GM19351 (cell line): ENCODE data around the gene UGT1A3.
"Not testable (repeated sequence)": the region's sequence is repeated elsewhere in the genome, so short reads cannot be mapped to it uniquely, and the experiment has no call there.

ENCODE experiments used
- ATAC-seq: cut with Tn5 transposase; IDR thresholded peaks from one replicate; pipeline ENCODE4 v1.9.1; 2021; ENCODE audit warnings: mild to moderate bottlenecking, moderate library complexity; ENCODE audit not compliant: unreplicated experiment

UGT1A3 gene

GRCh38 chr2:233728723-233729301, at the start of gene UGT1A3:
UGT1A3 (plus strand) TSS chr2:233729042; CDS start chr2:233729127, 85 bp downstream.
- no peak for ATAC-seq

- ATAC-seq = no peak
These were observed 49.6 kb upstream of the UGT1A3 start for GRCh38 chr2:233679196-233679595.

GRCh38 chr2:233680361-233681045, 48.3 kb upstream of the UGT1A3 start:
- no peak for ATAC-seq

- no peak for ATAC-seq
These were observed 47.2 kb upstream of the UGT1A3 start, which contains the start of gene UGT1A7 for GRCh38 chr2:233681521-233682099. UGT1A7 (plus strand) TSS chr2:233681901; CDS start chr2:233681938, 37 bp downstream.

GRCh38 chr2:233684640-233685039, 44.2 kb upstream of the UGT1A3 start:
- no peak for ATAC-seq

GRCh38 chr2:233686928-233687327, 41.9 kb upstream of the UGT1A3 start:
- ATAC-seq = no peak

GRCh38 chr2:233688341-233688740, 40.5 kb upstream of the UGT1A3 start:
- no peak for ATAC-seq

GRCh38 chr2:233689031-233689430, 39.8 kb upstream of the UGT1A3 start:
- no peak for ATAC-seq

GRCh38 chr2:233689501-233689900, 39.3 kb upstream of the UGT1A3 start:
- no peak for ATAC-seq

GRCh38 chr2:233690444-233690843, 38.4 kb upstream of the UGT1A3 start:
- ATAC-seq = no peak

GRCh38 chr2:233691443-233692433, 37.1 kb upstream of the UGT1A3 start:
- ATAC-seq = no peak

- no peak for ATAC-seq
These were observed 36.2 kb upstream of the UGT1A3 start, which contains the start of gene UGT1A6 for GRCh38 chr2:233692648-233693047. UGT1A6 (plus strand) TSS chr2:233692890; CDS start chr2:233693005, 115 bp downstream.

GRCh38 chr2:233693963-233694362, 34.9 kb upstream of the UGT1A3 start:
- ATAC-seq = no peak

- ATAC-seq = no peak
These were observed 30.1 kb upstream of the UGT1A3 start for GRCh38 chr2:233698740-233699139.

- ATAC-seq = no peak
These were observed 29.3 kb upstream of the UGT1A3 start for GRCh38 chr2:233699424-233700027.

- ATAC-seq = no peak
These were observed 28.7 kb upstream of the UGT1A3 start for GRCh38 chr2:233700028-233700635.

- not testable (repeated sequence) for ATAC-seq
These were observed 28.0 kb upstream of the UGT1A3 start for GRCh38 chr2:233700842-233701241.

- ATAC-seq = no peak
These were observed 26.6 kb upstream of the UGT1A3 start for GRCh38 chr2:233702238-233702637.

GRCh38 chr2:233705911-233706506, 22.8 kb upstream of the UGT1A3 start:
- ATAC-seq = no peak

- no peak for ATAC-seq
These were observed 22.1 kb upstream of the UGT1A3 start for GRCh38 chr2:233706720-233707119.
